ENCODE data around the gene ANGPTL4.

DNA sequence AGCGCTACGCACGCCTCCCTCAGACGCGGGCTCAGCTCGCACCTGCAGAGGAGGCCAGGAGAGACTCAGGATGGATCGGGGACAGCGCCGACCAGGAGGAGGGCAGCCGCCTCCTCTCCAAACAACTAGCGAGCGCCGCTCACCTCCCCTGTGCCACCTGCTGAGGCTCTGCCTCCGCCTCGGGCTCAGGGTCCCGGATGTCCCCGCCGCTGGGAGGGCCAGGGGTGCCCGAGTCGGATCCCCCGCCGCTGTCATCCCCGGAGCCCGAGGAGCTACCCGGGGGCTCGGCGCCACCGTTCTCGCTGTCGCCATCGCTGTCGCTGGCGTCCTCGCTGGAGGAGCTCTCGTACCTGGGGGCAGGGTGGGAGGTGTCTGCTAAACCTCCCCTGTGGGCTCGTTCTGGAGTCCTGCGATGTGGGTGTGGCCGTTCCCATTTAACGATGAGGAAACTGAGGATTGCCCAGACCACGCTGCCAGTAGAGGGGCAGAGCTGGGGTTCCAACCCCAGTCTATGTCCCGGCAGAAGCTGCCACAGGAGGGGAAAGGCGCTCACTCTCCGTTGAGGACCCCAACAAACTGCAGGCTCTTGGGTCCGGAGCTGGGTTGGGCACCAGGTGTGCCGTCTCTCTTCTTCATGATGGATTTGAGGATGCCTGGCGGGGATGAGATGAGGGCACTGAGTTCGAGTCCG, 30.0 kb upstream of the ANGPTL4 start:
- TF ChIP-seq, protein P1, sequence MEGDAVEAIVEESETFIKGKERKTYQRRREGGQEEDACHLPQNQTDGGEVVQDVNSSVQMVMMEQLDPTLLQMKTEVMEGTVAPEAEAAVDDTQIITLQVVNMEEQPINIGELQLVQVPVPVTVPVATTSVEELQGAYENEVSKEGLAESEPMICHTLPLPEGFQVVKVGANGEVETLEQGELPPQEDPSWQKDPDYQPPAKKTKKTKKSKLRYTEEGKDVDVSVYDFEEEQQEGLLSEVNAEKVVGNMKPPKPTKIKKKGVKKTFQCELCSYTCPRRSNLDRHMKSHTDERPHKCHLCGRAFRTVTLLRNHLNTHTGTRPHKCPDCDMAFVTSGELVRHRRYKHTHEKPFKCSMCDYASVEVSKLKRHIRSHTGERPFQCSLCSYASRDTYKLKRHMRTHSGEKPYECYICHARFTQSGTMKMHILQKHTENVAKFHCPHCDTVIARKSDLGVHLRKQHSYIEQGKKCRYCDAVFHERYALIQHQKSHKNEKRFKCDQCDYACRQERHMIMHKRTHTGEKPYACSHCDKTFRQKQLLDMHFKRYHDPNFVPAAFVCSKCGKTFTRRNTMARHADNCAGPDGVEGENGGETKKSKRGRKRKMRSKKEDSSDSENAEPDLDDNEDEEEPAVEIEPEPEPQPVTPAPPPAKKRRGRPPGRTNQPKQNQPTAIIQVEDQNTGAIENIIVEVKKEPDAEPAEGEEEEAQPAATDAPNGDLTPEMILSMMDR (IDR thresholded peaks at IDR 0.05): no peak
- TF ChIP-seq POLR2A (IDR thresholded peaks at IDR 0.05) (no peak), EP300 (IDR thresholded peaks at IDR 0.05) (no peak), POLR2AphosphoS5 (IDR thresholded peaks at IDR 0.05) (no peak)
